ENCODE data around the gene TECR. TPM values are rescaled to one million over a fixed set of nuclear protein-coding genes. Genes with fewer than 3 reads are reported as not detected.
A peak's percentile ranks its signal among the peaks of the same experiment; 100 is the strongest.

TECR gene
- 100 to 1,000 TPM; 123 to 158 (median 131) TPM for total RNA-seq
- 79.3 TPM for total RNA-seq (2013)

- intact Hi-C loops (cut with micrococcal nuclease) = loop anchor here (1.0 to 2.0 kb wide), 2 partner anchors 11 to 393 kb away; partner anchors contain the start of genes ASF1B and DNAJB1
- Histone ChIP-seq H3K27ac (ENCODE audit: low read length) (peak within 1 kb of the TSS; percentile 86), H3K4me3 (ENCODE audit: low read length) (peak within 1 kb of the TSS; percentile 64), H3K9me3 (ENCODE audit: control insufficient read depth, insufficient read depth, low read length) (no peaks in the 10 kb centered on the region), H3K4me1 (ENCODE audit: control insufficient read depth, insufficient read depth, low read length) (peaks cover 20% of the 10 kb centered on the region), H3K36me3 (ENCODE audit: control insufficient read depth, insufficient read depth, low read length) (no peaks in the 10 kb centered on the region), H3K27me3 (ENCODE audit: control insufficient read depth, insufficient read depth, low read length) (no peaks in the 10 kb centered on the region)
- H3K4me3 Mint-ChIP-seq = peak within 1 kb of the TSS; percentile 96
- H3K36me3 Mint-ChIP-seq = no peaks in the 10 kb centered on the region
- H3K9me3 Mint-ChIP-seq = no peaks in the 10 kb centered on the region
- DNase-seq (peak; percentile 99 to 100), ATAC-seq (peak; percentile 93 to 99 (median 94))
- H3K4me1 Mint-ChIP-seq = peaks cover 9 to 12% of the 10 kb centered on the region in 2 donors
- under 1% methylated on average over 59 of the region's 59 CpGs for WGBS (ENCODE audit: insufficient coverage)
- no peak for TF ChIP-seq CTCF (IDR thresholded peaks at IDR 0.05)
- peak within 1 kb of the TSS; percentile 95 to 97 for H3K27ac Mint-ChIP-seq
- no peaks in the 10 kb centered on the region for H3K27me3 Mint-ChIP-seq (ENCODE audit: low read depth in 2 of 2)
Observed at GRCh38 chr19:14529254-14530004, at the start of gene TECR. TSS of gene TECR (plus strand) at chr19:14529594. CDS start at chr19:14529697, 103 bp downstream.

GRCh38 chr19:14479975-14480699 is 49.3 kb upstream of the TECR start:
- 52% methylated on average over 43 of the region's 43 CpGs for WGBS (ENCODE audit: insufficient coverage)
- ATAC-seq (peak in 2 of 3 donors; percentile 30 to 49), DNase-seq (peak; percentile 80 to 81)
- Histone ChIP-seq H3K27ac (ENCODE audit: low read length) (no peak overlapping the region), H3K4me3 (ENCODE audit: low read length) (no peak overlapping the region), H3K27me3 (ENCODE audit: control insufficient read depth, insufficient read depth, low read length) (no peaks in the 10 kb centered on the region), H3K36me3 (ENCODE audit: control insufficient read depth, insufficient read depth, low read length) (peaks cover 13% of the 10 kb centered on the region), H3K9me3 (ENCODE audit: control insufficient read depth, insufficient read depth, low read length) (no peaks in the 10 kb centered on the region), H3K4me1 (ENCODE audit: control insufficient read depth, insufficient read depth, low read length) (peaks cover 37% of the 10 kb centered on the region)
- Mint-ChIP-seq H3K36me3 (no peaks in the 10 kb centered on the region), H3K27ac (no peak overlapping the region), H3K9me3 (no peaks in the 10 kb centered on the region), H3K4me3 (no peak overlapping the region), H3K4me1 (peaks cover 12 to 26% of the 10 kb centered on the region in 2 donors), H3K27me3 (ENCODE audit: low read depth in 2 of 2) (no peaks in the 10 kb centered on the region)
- TF ChIP-seq CTCF (IDR thresholded peaks at IDR 0.05) = peak; percentile 94
- intact Hi-C loops (cut with micrococcal nuclease) = loop anchor here (5.0 to 10.0 kb wide), 2 partner anchors 343 to 595 kb away; partner anchors contain the start of gene ASF1B

GRCh38 chr19:14480700-14481079 is 48.7 kb upstream of the TECR start:
- Histone ChIP-seq H3K36me3 (ENCODE audit: control insufficient read depth, insufficient read depth, low read length) (peaks cover 13% of the 10 kb centered on the region), H3K4me1 (ENCODE audit: control insufficient read depth, insufficient read depth, low read length) (peaks cover 32% of the 10 kb centered on the region), H3K27ac (ENCODE audit: low read length) (no peak overlapping the region), H3K9me3 (ENCODE audit: control insufficient read depth, insufficient read depth, low read length) (no peaks in the 10 kb centered on the region), H3K27me3 (ENCODE audit: control insufficient read depth, insufficient read depth, low read length) (no peaks in the 10 kb centered on the region), H3K4me3 (ENCODE audit: low read length) (no peak overlapping the region)
- Mint-ChIP-seq H3K36me3 (no peaks in the 10 kb centered on the region), H3K27ac (no peak overlapping the region), H3K4me3 (no peak overlapping the region), H3K9me3 (no peaks in the 10 kb centered on the region), H3K27me3 (ENCODE audit: low read depth in 2 of 2) (no peaks in the 10 kb centered on the region), H3K4me1 (peaks cover 12 to 20% of the 10 kb centered on the region in 2 donors)
- 88% methylated on average over 4 of the region's 5 CpGs for WGBS (ENCODE audit: insufficient coverage)
- no peak for TF ChIP-seq CTCF (IDR thresholded peaks at IDR 0.05)
- ATAC-seq = no peak
- intact Hi-C loops (cut with micrococcal nuclease) = no loop called here
- peak in 1 of 2 donors; percentile 26 for DNase-seq

Measured in natural killer cell (primary cell).